ENCODE measurements around the gene DALRD3.

DNA sequence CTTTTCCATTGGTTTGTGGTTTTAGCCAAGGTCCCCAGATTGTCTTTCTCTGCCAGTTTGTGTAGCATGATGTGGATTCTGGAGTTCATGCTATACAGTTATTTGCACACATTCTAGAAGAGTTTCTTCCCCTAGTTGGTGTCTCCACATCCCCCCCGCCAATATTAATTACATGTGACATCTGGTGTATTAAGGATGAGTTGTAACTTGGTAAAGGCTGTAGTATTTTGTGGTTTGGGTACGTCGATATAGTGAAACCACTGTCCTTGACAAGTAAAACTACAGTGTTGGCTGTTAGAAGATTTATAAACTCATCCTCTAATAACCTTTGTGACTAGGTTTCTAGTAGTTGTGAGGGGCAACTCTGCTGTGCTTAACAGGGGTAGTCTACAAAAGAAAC lies 52.0 kb downstream of the DALRD3 start:
- TF ChIP-seq, protein P1, sequence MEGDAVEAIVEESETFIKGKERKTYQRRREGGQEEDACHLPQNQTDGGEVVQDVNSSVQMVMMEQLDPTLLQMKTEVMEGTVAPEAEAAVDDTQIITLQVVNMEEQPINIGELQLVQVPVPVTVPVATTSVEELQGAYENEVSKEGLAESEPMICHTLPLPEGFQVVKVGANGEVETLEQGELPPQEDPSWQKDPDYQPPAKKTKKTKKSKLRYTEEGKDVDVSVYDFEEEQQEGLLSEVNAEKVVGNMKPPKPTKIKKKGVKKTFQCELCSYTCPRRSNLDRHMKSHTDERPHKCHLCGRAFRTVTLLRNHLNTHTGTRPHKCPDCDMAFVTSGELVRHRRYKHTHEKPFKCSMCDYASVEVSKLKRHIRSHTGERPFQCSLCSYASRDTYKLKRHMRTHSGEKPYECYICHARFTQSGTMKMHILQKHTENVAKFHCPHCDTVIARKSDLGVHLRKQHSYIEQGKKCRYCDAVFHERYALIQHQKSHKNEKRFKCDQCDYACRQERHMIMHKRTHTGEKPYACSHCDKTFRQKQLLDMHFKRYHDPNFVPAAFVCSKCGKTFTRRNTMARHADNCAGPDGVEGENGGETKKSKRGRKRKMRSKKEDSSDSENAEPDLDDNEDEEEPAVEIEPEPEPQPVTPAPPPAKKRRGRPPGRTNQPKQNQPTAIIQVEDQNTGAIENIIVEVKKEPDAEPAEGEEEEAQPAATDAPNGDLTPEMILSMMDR (IDR thresholded peaks at IDR 0.05; ENCODE audit: control extremely low read depth in 1 of 3, insufficient read depth in 1 of 3, low read depth in 1 of 3, low read length in 3 of 3) = no peak
- TF ChIP-seq CHD2 (IDR thresholded peaks at IDR 0.05; ENCODE audit: low read length) = no peak
